ENCODE data around the gene GABBR2. TPM values are rescaled to one million over a fixed set of nuclear protein-coding genes. Genes with fewer than 3 reads are reported as not detected.

GABBR2 gene
- total RNA-seq, 1 experiment from 2014 or later = 6.3 TPM

- H3K36me3 ChIP-seq (ENCODE audit: control insufficient read depth, insufficient read depth, low read length) = no peaks in the 10 kb centered on the region
- no TSS peak for BruUV-seq (replicated peaks)
- CTCF ChIA-PET = no interaction called here
Observed at GRCh38 chr9:98450496-98450895, 258.2 kb downstream of the GABBR2 start.

GRCh38 chr9:98449871-98450270 is 258.9 kb downstream of the GABBR2 start:
- ChIA-PET POLR2A (interaction anchor here (0.6 kb wide), 1 partner anchor 81 kb away, joined by 9 read pairs; no protein-coding TSS in a partner anchor), CTCF (interaction anchor here (0.7 kb wide), 1 partner anchor 407 kb away, joined by 3 read pairs; no protein-coding TSS in a partner anchor)
- Histone ChIP-seq H3K36me3 (ENCODE audit: control insufficient read depth, insufficient read depth, low read length) (no peaks in the 10 kb centered on the region), H3K4me1 (ENCODE audit: control insufficient read depth, insufficient read depth, low read length) (no peaks in the 10 kb centered on the region), H3K4me3 (ENCODE audit: low read depth in 2 of 2, low read length in 2 of 2) (no peak overlapping the region), H3K9me3 (ENCODE audit: control insufficient read depth, insufficient read depth, low read depth, low read length) (no peaks in the 10 kb centered on the region), H3K27me3 (ENCODE audit: control insufficient read depth, insufficient read depth, low read length) (no peaks in the 10 kb centered on the region), H3K27ac (ENCODE audit: low read length) (no peak overlapping the region)
- intact Hi-C loops (cut with micrococcal nuclease; ENCODE audit: unreplicated experiment) (no loop called here), in situ Hi-C loops (cut with HindIII; ENCODE audit: low pct_unique_long_range_greater_than_20kb, low sequenced_read_pairs) (no loop called here)
- no peak for DNase-seq (ENCODE audit: low read depth, low spot score)
- ATAC-seq = no peak
- TF ChIP-seq CTCF (IDR thresholded peaks at IDR 0.05) (no peak), SIN3A (IDR thresholded peaks at IDR 0.05; ENCODE audit: borderline replicate concordance, insufficient read depth, low read depth, low read length) (no peak), REST (IDR thresholded peaks at IDR 0.05; ENCODE audit: insufficient read depth in 1 of 2, low read depth in 2 of 2, low read length in 1 of 2) (no peak), POLR2AphosphoS5 (IDR thresholded peaks at IDR 0.05; ENCODE audit: low read depth, low read length) (no peak), TCF7L2 (IDR thresholded peaks at IDR 0.05; ENCODE audit: low read depth, low read length) (no peak)
- BruUV-seq (replicated peaks) = no TSS peak

More at GRCh38 chr9:98450496-98450895, 258.2 kb downstream of the GABBR2 start:
- Histone ChIP-seq H3K9me3 (ENCODE audit: control insufficient read depth, insufficient read depth, low read depth, low read length) (no peaks in the 10 kb centered on the region), H3K27ac (ENCODE audit: low read length) (no peak overlapping the region), H3K4me3 (ENCODE audit: low read depth in 2 of 2, low read length in 2 of 2) (no peak overlapping the region), H3K4me1 (ENCODE audit: control insufficient read depth, insufficient read depth, low read length) (no peaks in the 10 kb centered on the region), H3K27me3 (ENCODE audit: control insufficient read depth, insufficient read depth, low read length) (no peaks in the 10 kb centered on the region)
- POLR2A ChIA-PET = interaction anchor here (0.6 kb wide), 1 partner anchor 82 kb away, joined by 9 read pairs; no protein-coding TSS in a partner anchor
- TF ChIP-seq CTCF (IDR thresholded peaks at IDR 0.05) (no peak), POLR2AphosphoS5 (IDR thresholded peaks at IDR 0.05; ENCODE audit: low read depth, low read length) (no peak), TCF7L2 (IDR thresholded peaks at IDR 0.05; ENCODE audit: low read depth, low read length) (no peak), SIN3A (IDR thresholded peaks at IDR 0.05; ENCODE audit: borderline replicate concordance, insufficient read depth, low read depth, low read length) (no peak), REST (IDR thresholded peaks at IDR 0.05; ENCODE audit: insufficient read depth in 1 of 2, low read depth in 2 of 2, low read length in 1 of 2) (no peak)
- ATAC-seq (no peak), DNase-seq (ENCODE audit: low read depth, low spot score) (no peak)
- in situ Hi-C loops (cut with HindIII; ENCODE audit: low pct_unique_long_range_greater_than_20kb, low sequenced_read_pairs) (no loop called here), intact Hi-C loops (cut with micrococcal nuclease; ENCODE audit: unreplicated experiment) (no loop called here)
